Measurements from ENCODE around the gene DLG5.

DNA sequence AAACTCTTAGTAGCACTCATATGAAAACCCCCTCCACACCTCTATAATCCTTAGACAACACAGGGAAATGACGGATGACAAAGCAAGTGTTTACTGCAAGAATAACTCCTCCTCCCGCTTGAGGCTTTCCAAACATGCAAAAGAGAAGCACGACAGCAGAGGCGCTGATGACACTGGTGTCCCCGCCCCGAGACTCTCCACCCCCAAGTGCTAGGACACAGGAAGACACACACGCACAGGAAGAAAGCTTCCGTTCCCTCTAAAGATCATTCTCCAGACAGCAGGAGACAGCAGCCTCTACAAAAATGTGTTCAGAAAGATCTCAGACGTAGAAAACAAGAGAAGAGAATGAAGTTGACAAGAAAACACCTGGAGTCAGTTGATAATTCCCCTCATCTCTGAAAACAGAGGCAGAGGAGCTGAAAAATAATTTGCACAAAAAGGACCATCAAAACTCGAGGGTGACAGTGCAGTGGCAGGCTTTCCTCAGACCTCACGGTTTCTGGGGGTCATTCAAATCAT lies 90.2 kb downstream of the DLG5 start:
- TF ChIP-seq, protein P1, sequence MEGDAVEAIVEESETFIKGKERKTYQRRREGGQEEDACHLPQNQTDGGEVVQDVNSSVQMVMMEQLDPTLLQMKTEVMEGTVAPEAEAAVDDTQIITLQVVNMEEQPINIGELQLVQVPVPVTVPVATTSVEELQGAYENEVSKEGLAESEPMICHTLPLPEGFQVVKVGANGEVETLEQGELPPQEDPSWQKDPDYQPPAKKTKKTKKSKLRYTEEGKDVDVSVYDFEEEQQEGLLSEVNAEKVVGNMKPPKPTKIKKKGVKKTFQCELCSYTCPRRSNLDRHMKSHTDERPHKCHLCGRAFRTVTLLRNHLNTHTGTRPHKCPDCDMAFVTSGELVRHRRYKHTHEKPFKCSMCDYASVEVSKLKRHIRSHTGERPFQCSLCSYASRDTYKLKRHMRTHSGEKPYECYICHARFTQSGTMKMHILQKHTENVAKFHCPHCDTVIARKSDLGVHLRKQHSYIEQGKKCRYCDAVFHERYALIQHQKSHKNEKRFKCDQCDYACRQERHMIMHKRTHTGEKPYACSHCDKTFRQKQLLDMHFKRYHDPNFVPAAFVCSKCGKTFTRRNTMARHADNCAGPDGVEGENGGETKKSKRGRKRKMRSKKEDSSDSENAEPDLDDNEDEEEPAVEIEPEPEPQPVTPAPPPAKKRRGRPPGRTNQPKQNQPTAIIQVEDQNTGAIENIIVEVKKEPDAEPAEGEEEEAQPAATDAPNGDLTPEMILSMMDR (IDR thresholded peaks at IDR 0.05 in 4 of 5, conservative IDR thresholded peaks at IDR 0.05 in 1 of 5): no peak
- peak in 1 of 2 donors; percentile 37 for TF ChIP-seq POLR2A (IDR thresholded peaks at IDR 0.05)

All from gastrocnemius medialis (tissue), 4 donors.